Measurements from ENCODE around the gene FBXO2. TPM values are rescaled to one million over a fixed set of nuclear protein-coding genes. Genes with fewer than 3 reads are reported as not detected.
A peak's percentile ranks its signal among the peaks of the same experiment; 100 is the strongest.

Gene FBXO2
- total RNA-seq, 6 donors from 2014 or later = 8.2 to 18.0 (median 13.8) TPM

GRCh38 chr1:11652203-11652780 is 1.9 kb downstream of the FBXO2 start:
- H3K27ac ChIP-seq = no peak overlapping the region
- ATAC-seq (ENCODE audit: low FRiP score in 2 of 2) = no peak
- peaks cover 0 to 10% (median 2%) of the 10 kb centered on the region in 4 donors for H3K27me3 ChIP-seq

GRCh38 chr1:11651017-11651416 is 3.2 kb downstream of the FBXO2 start:
- no peak for TF ChIP-seq POLR2A (IDR thresholded peaks at IDR 0.05)
- TF ChIP-seq EP300 (IDR thresholded peaks at IDR 0.05) = no peak
- TF ChIP-seq POLR2AphosphoS5 (IDR thresholded peaks at IDR 0.05) = no peak
- no peak for TF ChIP-seq CTCF (IDR thresholded peaks at IDR 0.05)
- H3K4me3 ChIP-seq = peak overlapping the region in 1 of 4 donors; percentile 38

More at GRCh38 chr1:11652203-11652780, 1.9 kb downstream of the FBXO2 start:
- no peak for TF ChIP-seq POLR2AphosphoS5 (IDR thresholded peaks at IDR 0.05)
- TF ChIP-seq POLR2A (IDR thresholded peaks at IDR 0.05) = no peak
- WGBS, 2 donors = 90 to 92% methylated on average over 10 to 11 of the region's 11 CpGs
- Histone ChIP-seq H3K36me3 (no peaks in the 10 kb centered on the region), H3K4me3 (no peak overlapping the region), H3K9me3 (no peaks in the 10 kb centered on the region), H3K4me1 (peaks cover 43 to 57% (median 45%) of the 10 kb centered on the region in 4 donors)
- DNase-seq = no peak

GRCh38 chr1:11650331-11650991 is 3.8 kb downstream of the FBXO2 start:
- peak overlapping the region in 3 of 4 donors; percentile 13 to 38 (median 31) for H3K4me3 ChIP-seq
- peak; percentile 93 to 95 for DNase-seq
- TF ChIP-seq POLR2A (IDR thresholded peaks at IDR 0.05) = no peak
- TF ChIP-seq EP300 (IDR thresholded peaks at IDR 0.05) = no peak
- TF ChIP-seq CTCF (IDR thresholded peaks at IDR 0.05) = peak; percentile 67 to 98 (median 92)

More at GRCh38 chr1:11651017-11651416, 3.2 kb downstream of the FBXO2 start:
- no peak for ATAC-seq (ENCODE audit: low FRiP score in 2 of 2)
- H3K4me1 ChIP-seq = peaks cover 43 to 57% (median 45%) of the 10 kb centered on the region in 4 donors
- 83 to 91% methylated on average over 4 of the region's 4 CpGs for WGBS, 2 donors
- H3K9me3 ChIP-seq = no peaks in the 10 kb centered on the region
- DNase-seq = no peak
- H3K27ac ChIP-seq = no peak overlapping the region
- no peaks in the 10 kb centered on the region for H3K36me3 ChIP-seq
- peaks cover 0 to 10% (median 2%) of the 10 kb centered on the region in 4 donors for H3K27me3 ChIP-seq

GRCh38 chr1:11649624-11650330 is 4.5 kb downstream of the FBXO2 start:
- TF ChIP-seq EP300 (IDR thresholded peaks at IDR 0.05) = no peak
- TF ChIP-seq CTCF (IDR thresholded peaks at IDR 0.05) = no peak
- TF ChIP-seq POLR2AphosphoS5 (IDR thresholded peaks at IDR 0.05) = no peak
- no peak for TF ChIP-seq POLR2A (IDR thresholded peaks at IDR 0.05)
- Histone ChIP-seq H3K36me3 (no peaks in the 10 kb centered on the region), H3K9me3 (no peaks in the 10 kb centered on the region), H3K4me3 (peak overlapping the region in 3 of 4 donors; percentile 13 to 38 (median 31)), H3K27me3 (peaks cover 0 to 10% (median 2%) of the 10 kb centered on the region in 4 donors), H3K4me1 (peaks cover 32 to 45% (median 35%) of the 10 kb centered on the region in 4 donors), H3K27ac (peak overlapping the region in 1 of 4 donors; percentile 49)
- DNase-seq (peak in 1 of 2 donors; percentile 78), ATAC-seq (ENCODE audit: low FRiP score in 2 of 2) (peak in 1 of 2 donors; percentile 24)
- WGBS, 2 donors = 28 to 33% methylated on average over 17 to 20 of the region's 21 CpGs

More at GRCh38 chr1:11650331-11650991, 3.8 kb downstream of the FBXO2 start:
- peak; percentile 76 to 77 for ATAC-seq (ENCODE audit: low FRiP score in 2 of 2)
- H3K27ac ChIP-seq = peak overlapping the region in 1 of 4 donors; percentile 49
- WGBS, 2 donors = 15 to 43% methylated on average over 8 to 19 of the region's 47 CpGs
- peaks cover 0 to 10% (median 2%) of the 10 kb centered on the region in 4 donors for H3K27me3 ChIP-seq
- no peaks in the 10 kb centered on the region for H3K9me3 ChIP-seq
- no peaks in the 10 kb centered on the region for H3K36me3 ChIP-seq
- H3K4me1 ChIP-seq = peaks cover 38 to 52% (median 41%) of the 10 kb centered on the region in 4 donors

GRCh38 chr1:11649237-11649623 is 5.0 kb downstream of the FBXO2 start:
- Histone ChIP-seq H3K4me3 (peak overlapping the region in 3 of 4 donors; percentile 0 to 38 (median 3)), H3K4me1 (peaks cover 28 to 41% (median 32%) of the 10 kb centered on the region in 4 donors), H3K27ac (peak overlapping the region in 1 of 4 donors; percentile 49), H3K27me3 (peaks cover 0 to 10% (median 2%) of the 10 kb centered on the region in 4 donors), H3K9me3 (no peaks in the 10 kb centered on the region), H3K36me3 (no peaks in the 10 kb centered on the region)
- DNase-seq (no peak), ATAC-seq (ENCODE audit: low FRiP score in 2 of 2) (no peak)
- 16 to 23% methylated on average over 6 to 9 of the region's 9 CpGs for whole genome bisulfite sequencing, 2 donors
- TF ChIP-seq CTCF (IDR thresholded peaks at IDR 0.05) (no peak), POLR2A (IDR thresholded peaks at IDR 0.05) (no peak), EP300 (IDR thresholded peaks at IDR 0.05) (no peak), POLR2AphosphoS5 (IDR thresholded peaks at IDR 0.05) (no peak)

All from upper lobe of left lung (tissue), 6 donors.